GM23338 (cell line): Measurements from ENCODE around the gene UBA3. TPM values are rescaled to one million over a fixed set of nuclear protein-coding genes. Genes with fewer than 3 reads are reported as not detected.

ENCODE experiments used
- ATAC-seq: fragments of 200-7000 bp; cut with Tn5 transposase; 3 replicates; pipeline ENCODE4 v1.9.1; 2020
- DNase-seq: peaks from one replicate; pipeline ENCODE4 v3.0.0-alpha.2; 2015; ENCODE audit warnings: low spot score
- H2AFZ ChIP-seq: fragments of 200-600 bp; sonication (generic); 2 replicates; pipeline ENCODE4 v1.8.0; 2016; ENCODE audit warnings: antibody characterized with exemption, mild to moderate bottlenecking, moderate library complexity
- H3F3A ChIP-seq: fragments of 200-600 bp; sonication (generic); replicated peaks from 2 replicates; pipeline ENCODE4 v1.8.0; 2017; ENCODE audit warnings: antibody characterized with exemption, mixed run types, low read depth
- H3K27ac ChIP-seq: fragments of 200-600 bp; sonication (generic); 2 replicates; pipeline ENCODE4 v1.6.1; 2016; ENCODE audit warnings: low read depth
- H3K27me3 ChIP-seq: fragments of 200-600 bp; sonication (generic); 2 replicates; pipeline ENCODE4 v1.8.0; 2016; ENCODE audit warnings: mild to moderate bottlenecking, mixed run types, moderate library complexity; ENCODE audit not compliant: insufficient read depth
- H3K36me3 ChIP-seq: fragments of 200-600 bp; sonication (generic); 2 replicates; pipeline ENCODE4 v1.8.0; 2016; ENCODE audit warnings: mild to moderate bottlenecking; ENCODE audit not compliant: insufficient read depth
- H3K4me1 ChIP-seq: fragments of 200-600 bp; sonication (generic); 2 replicates; pipeline ENCODE4 v1.8.0; 2016; ENCODE audit warnings: mild to moderate bottlenecking, moderate library complexity; ENCODE audit not compliant: insufficient read depth
- H3K4me2 ChIP-seq: fragments of 200-600 bp; sonication (generic); 2 replicates; pipeline ENCODE4 v1.7.1; 2017; ENCODE audit warnings: mixed run types
- H3K4me3 ChIP-seq: fragments of 200-600 bp; sonication (generic); 2 replicates; pipeline ENCODE4 v1.6.1; 2016; ENCODE audit warnings: mixed run types
- H3K79me2 ChIP-seq: fragments of 200-600 bp; sonication (generic); replicated peaks from 2 replicates; pipeline ENCODE4 v1.8.0; 2017; ENCODE audit warnings: mild to moderate bottlenecking; ENCODE audit not compliant: insufficient read depth
- H3K9me2 ChIP-seq: fragments of 200-600 bp; sonication (generic); 2 replicates; pipeline ENCODE4 v1.8.0; 2017; ENCODE audit not compliant: insufficient read depth
- H4K20me1 ChIP-seq: fragments of 200-600 bp; sonication (generic); replicated peaks from 2 replicates; pipeline ENCODE4 v1.8.0; 2017; ENCODE audit warnings: mild to moderate bottlenecking; ENCODE audit not compliant: insufficient read depth
- H3K27ac Mint-ChIP-seq: 2 replicates; pipeline ENCODE4 v1.8.0; 2020; ENCODE audit warnings: inconsistent platforms, mild to moderate bottlenecking, moderate library complexity, mixed read lengths
- H3K27me3 Mint-ChIP-seq: 3 replicates; pipeline ENCODE4 v1.8.0; 2022; ENCODE audit warnings: low read depth, mild to moderate bottlenecking, moderate library complexity, mixed read lengths, inconsistent platforms; ENCODE audit not compliant: insufficient read depth, poor library complexity
- H3K36me3 Mint-ChIP-seq: 3 replicates; pipeline ENCODE4 v1.8.0; 2021; ENCODE audit warnings: low read depth, mild to moderate bottlenecking, inconsistent platforms, moderate library complexity, mixed read lengths
- H3K4me1 Mint-ChIP-seq: 3 replicates; pipeline ENCODE4 v1.8.0; 2020; ENCODE audit warnings: mild to moderate bottlenecking, inconsistent platforms, mixed read lengths
- H3K4me3 Mint-ChIP-seq: 3 replicates; pipeline ENCODE4 v1.8.0; 2021; ENCODE audit warnings: moderate library complexity, mild to moderate bottlenecking, inconsistent platforms, mixed read lengths
- H3K9me3 Mint-ChIP-seq: 3 replicates; pipeline ENCODE4 v1.8.0; 2020; ENCODE audit warnings: moderate library complexity, mild to moderate bottlenecking, inconsistent platforms, mixed read lengths
- CREB1 ChIP-seq: fragments of 250-450 bp; sonication (Bioruptor Pico); IDR thresholded peaks from 2 replicates; pipeline ENCODE4 v1.5.0; 2020; ENCODE audit warnings: low read depth, mild to moderate bottlenecking, moderate library complexity
- CTCF ChIP-seq, 2 experiments: fragments of 200-600 bp in 1 of 2; sonication (generic) in 1 of 2; conservative IDR thresholded peaks; 2 replicates each; pipeline versions ENCODE4 v1.5.1 to v1.6.1; 2016 to 2017; ENCODE audit warnings: antibody characterized with exemption in 2 of 2, low read depth in 2 of 2, mild to moderate bottlenecking in 2 of 2, moderate library complexity in 1 of 2
- ETS1 ChIP-seq: IDR thresholded peaks from 2 replicates; pipeline ENCODE4 v1.6.1; 2016; ENCODE audit warnings: antibody characterized with exemption
- EZH2 ChIP-seq: fragments of 200-600 bp; sonication (generic); IDR thresholded peaks from one replicate; pipeline ENCODE4 v1.8.0; 2017; ENCODE audit warnings: antibody characterized with exemption, mild to moderate bottlenecking, low read depth; ENCODE audit not compliant: unreplicated experiment
- EZH2phosphoT487 ChIP-seq: fragments of 200-600 bp; sonication (generic); IDR thresholded peaks from one replicate; pipeline ENCODE4 v1.8.1; 2018; ENCODE audit warnings: antibody characterized with exemption; ENCODE audit not compliant: unreplicated experiment
- JUNB ChIP-seq: IDR thresholded peaks from one replicate; pipeline ENCODE4 v1.6.1; 2016; ENCODE audit warnings: antibody characterized with exemption; ENCODE audit not compliant: unreplicated experiment
- NANOG ChIP-seq: IDR thresholded peaks from 2 replicates; pipeline ENCODE4 v1.6.1; 2016; ENCODE audit warnings: antibody characterized with exemption, borderline replicate concordance
- POLR2AphosphoS5 ChIP-seq: IDR thresholded peaks from 2 replicates; pipeline ENCODE4 v1.6.1; 2016; ENCODE audit warnings: antibody characterized with exemption, low read depth
- REST ChIP-seq: IDR thresholded peaks from one replicate; pipeline ENCODE4 v1.6.1; 2018; ENCODE audit warnings: antibody characterized with exemption; ENCODE audit not compliant: unreplicated experiment
- STAT1 ChIP-seq: IDR thresholded peaks from one replicate; pipeline ENCODE4 v1.6.1; 2016; ENCODE audit warnings: antibody characterized with exemption; ENCODE audit not compliant: unreplicated experiment
- ZNF114 ChIP-seq: fragments of 250-450 bp; sonication (Bioruptor Pico); IDR thresholded peaks from 2 replicates; pipeline ENCODE4 v1.5.0; 2020; ENCODE audit warnings: mild to moderate bottlenecking, moderate library complexity
- ZNF331 ChIP-seq: fragments of 250-450 bp; sonication (Bioruptor Pico); IDR thresholded peaks from 2 replicates; pipeline ENCODE4 v1.5.0; 2020; ENCODE audit warnings: low read depth, mild to moderate bottlenecking, moderate library complexity
- ZNF462 ChIP-seq: fragments of 250-450 bp; sonication (Bioruptor Pico); IDR thresholded peaks from 2 replicates; pipeline ENCODE4 v1.5.0; 2020; ENCODE audit warnings: mild to moderate bottlenecking, moderate library complexity
- polyA plus RNA-seq: library from polyadenylated mRNA; unstranded; fragments of >200 nt; fragmentation: Nextera tagmentation; extraction: Ambion mirVana; gene quantifications from 2 replicates; pipeline ENCODE4 v1.2.1, GENCODE V29; 2016
- total RNA-seq: library from RNA; depleted of rRNA; stranded (reverse); fragments of >200 nt; shearing (Covaris generic); gene quantifications from 2 replicates; pipeline ENCODE4 v1.2.3, GENCODE V29; 2014

UBA3 gene
- total and polyA plus RNA-seq, 2 experiments from 2014 or later: 53.2 to 85.3 TPM

- TF ChIP-seq JUNB: no peak
Observed at GRCh38 chr3:69059688-69060087, 20.5 kb downstream of the UBA3 start (continued).

- Histone ChIP-seq H2AFZ (no peak overlapping the region), H3K9me2 (no peaks in the 10 kb centered on the region), H3K27ac (no peak overlapping the region), H3F3A (no peaks in the 10 kb centered on the region), H3K4me1 (no peaks in the 10 kb centered on the region), H4K20me1 (no peaks in the 10 kb centered on the region), H3K36me3 (peaks cover 43% of the 10 kb centered on the region), H3K79me2 (no peaks in the 10 kb centered on the region), H3K27me3 (no peaks in the 10 kb centered on the region), H3K4me3 (no peak overlapping the region), H3K4me2 (no peak overlapping the region)
- Mint-ChIP-seq H3K36me3 (peaks cover 56% of the 10 kb centered on the region), H3K27ac (no peak overlapping the region), H3K4me1 (no peaks in the 10 kb centered on the region), H3K4me3 (no peak overlapping the region), H3K9me3 (no peaks in the 10 kb centered on the region), H3K27me3 (no peaks in the 10 kb centered on the region)
- no peak for ATAC-seq
- TF ChIP-seq ZNF462 (CRISPR knock-in tag): no peak
- TF ChIP-seq JUNB: no peak
- TF ChIP-seq STAT1: no peak
- TF ChIP-seq ETS1: no peak
- no peak for TF ChIP-seq REST
- no peak for TF ChIP-seq ZNF114 (CRISPR knock-in tag)
- no peak for TF ChIP-seq CREB1 (CRISPR knock-in tag)
- no peak for TF ChIP-seq EZH2phosphoT487
- TF ChIP-seq ZNF331 (CRISPR knock-in tag): no peak
- no peak for TF ChIP-seq NANOG
- TF ChIP-seq EZH2: no peak
- TF ChIP-seq CTCF (conservative IDR thresholded peaks at IDR 0.05; ENCODE audit: low read depth in 2 of 2): no peak
- no peak for TF ChIP-seq POLR2AphosphoS5
- DNase-seq: no peak
Observed at GRCh38 chr3:69058947-69059224, 21.3 kb downstream of the UBA3 start.
